ENCODE measurements around the gene DTNBP1. TPM values are rescaled to one million over a fixed set of nuclear protein-coding genes. Genes with fewer than 3 reads are reported as not detected.

DTNBP1 gene
- total and polyA plus RNA-seq, 2 of the 13 experiments (the other 11 are each of a cell fraction or from before 2014, with no cell fraction given) = 6.6 to 19.1 TPM

DNA sequence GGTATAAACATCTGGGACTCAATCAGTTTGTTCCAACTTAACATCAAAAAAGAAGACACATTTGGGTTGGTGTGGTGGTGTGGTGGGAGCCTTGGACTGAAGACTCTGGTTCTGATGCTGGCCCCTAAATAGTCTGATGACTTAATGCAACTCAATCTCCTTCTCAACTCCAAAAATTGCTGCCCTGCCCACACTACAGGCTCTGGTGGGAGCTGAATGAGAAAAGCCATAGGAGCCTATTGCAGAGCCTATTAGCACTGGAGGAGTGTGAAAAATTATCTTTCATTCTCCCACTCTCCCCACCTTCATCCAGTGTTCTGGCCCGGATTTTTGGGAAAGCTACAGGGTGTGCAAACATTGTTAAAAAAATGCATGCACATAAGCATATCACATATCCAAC, 56.5 kb downstream of the DTNBP1 start:
- DNase-seq (ENCODE audit: low spot score) = no peak
- Histone ChIP-seq H3K27ac (ENCODE audit: extremely low read length, insufficient read depth, low read length) (no peak overlapping the region), H3K4me3 (replicated peaks in 1 of 3; ENCODE audit: insufficient read depth in 1 of 3, low read depth in 2 of 3, low read length in 3 of 3) (no peak overlapping the region), H3K36me3 (replicated peaks in 1 of 2; ENCODE audit: control insufficient read depth in 1 of 2, insufficient read depth in 2 of 2, low read length in 2 of 2) (peaks cover 0 to 2% of the 10 kb centered on the region in 2 experiments; a peak in 3 of 5 replicates), H3K27me3 (ENCODE audit: control insufficient read depth in 1 of 2, insufficient read depth in 2 of 2, low read length in 2 of 2) (no peaks in the 10 kb centered on the region), H3K4me1 (ENCODE audit: insufficient read depth, low read length) (no peaks in the 10 kb centered on the region), H3K9me3 (ENCODE audit: low read length) (no peaks in the 10 kb centered on the region), H3K9ac (ENCODE audit: insufficient read depth, low read depth, low read length) (no peak overlapping the region), H3K79me2 (ENCODE audit: insufficient read depth, low read length) (no peaks in the 10 kb centered on the region), H4K20me1 (ENCODE audit: insufficient read depth, low read length) (no peaks in the 10 kb centered on the region), H2AFZ (ENCODE audit: low read length) (no peak overlapping the region), H3K4me2 (ENCODE audit: low read depth, low read length) (no peak overlapping the region)
- WGBS (ENCODE audit: low lambda C conversion rate) = 97% methylated on average over 1 of the region's 1 CpG
- BruUV-seq (replicated peaks) = no TSS peak
- in situ Hi-C loops (cut with HindIII; ENCODE audit: extremely low pct_ligation_motif_present, low pct_unique_long_range_greater_than_20kb) = loop anchor here (25.0 kb wide), 1 partner anchor 1394 kb away; no protein-coding TSS in a partner anchor
- no peak for FAIRE-seq
- POLR2A ChIA-PET = no interaction called here
- intact Hi-C loops (cut with micrococcal nuclease; ENCODE audit: unreplicated experiment) = no loop called here
- ATAC-seq = no peak
- CTCF ChIA-PET (ENCODE audit: low intra/inter-chr PET ratio, low total read pairs) = no interaction called here
- TF ChIP-seq, protein P1, sequence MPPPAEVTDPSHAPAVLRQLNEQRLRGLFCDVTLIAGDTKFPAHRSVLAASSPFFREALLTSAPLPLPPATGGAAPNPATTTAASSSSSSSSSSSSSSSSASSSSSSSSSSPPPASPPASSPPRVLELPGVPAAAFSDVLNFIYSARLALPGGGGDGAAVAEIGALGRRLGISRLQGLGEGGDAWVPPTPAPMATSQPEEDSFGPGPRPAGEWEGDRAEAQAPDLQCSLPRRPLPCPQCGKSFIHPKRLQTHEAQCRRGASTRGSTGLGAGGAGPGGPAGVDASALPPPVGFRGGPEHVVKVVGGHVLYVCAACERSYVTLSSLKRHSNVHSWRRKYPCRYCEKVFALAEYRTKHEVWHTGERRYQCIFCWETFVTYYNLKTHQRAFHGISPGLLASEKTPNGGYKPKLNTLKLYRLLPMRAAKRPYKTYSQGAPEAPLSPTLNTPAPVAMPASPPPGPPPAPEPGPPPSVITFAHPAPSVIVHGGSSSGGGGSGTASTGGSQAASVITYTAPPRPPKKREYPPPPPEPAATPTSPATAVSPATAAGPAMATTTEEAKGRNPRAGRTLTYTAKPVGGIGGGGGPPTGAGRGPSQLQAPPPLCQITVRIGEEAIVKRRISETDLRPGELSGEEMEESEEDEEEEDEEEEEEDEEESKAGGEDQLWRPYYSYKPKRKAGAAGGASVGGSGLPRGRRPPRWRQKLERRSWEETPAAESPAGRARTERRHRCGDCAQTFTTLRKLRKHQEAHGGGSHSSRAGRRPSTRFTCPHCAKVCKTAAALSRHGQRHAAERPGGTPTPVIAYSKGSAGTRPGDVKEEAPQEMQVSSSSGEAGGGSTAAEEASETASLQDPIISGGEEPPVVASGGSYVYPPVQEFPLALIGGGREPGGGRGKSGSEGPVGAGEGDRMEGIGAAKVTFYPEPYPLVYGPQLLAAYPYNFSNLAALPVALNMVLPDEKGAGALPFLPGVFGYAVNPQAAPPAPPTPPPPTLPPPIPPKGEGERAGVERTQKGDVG (CRISPR knock-in tag; IDR thresholded peaks at IDR 0.05; ENCODE audit: borderline replicate concordance) = no peak
- TF ChIP-seq ZSCAN22 (CRISPR knock-in tag; IDR thresholded peaks at IDR 0.05) (no peak), NAIF1 (CRISPR knock-in tag; IDR thresholded peaks at IDR 0.05; ENCODE audit: borderline replicate concordance) (no peak), AGO2 (optimal IDR thresholded peaks at IDR 0.05; ENCODE audit: low read depth, low read length) (no peak), GLI4 (CRISPR knock-in tag; IDR thresholded peaks at IDR 0.05; ENCODE audit: borderline replicate concordance) (no peak), HOXA7 (CRISPR knock-in tag; IDR thresholded peaks at IDR 0.05) (no peak), PCBP2 (optimal IDR thresholded peaks at IDR 0.05; ENCODE audit: low read depth, low read length, poor library complexity, severe bottlenecking) (no peak), SRSF9 (IDR thresholded peaks at IDR 0.05; ENCODE audit: borderline replicate concordance, insufficient read depth, low read depth, low read length, poor library complexity, severe bottlenecking) (no peak), GATA4 (IDR thresholded peaks at IDR 0.05; ENCODE audit: borderline replicate concordance, low read depth) (no peak), PHF5A (CRISPR knock-in tag; IDR thresholded peaks at IDR 0.05; ENCODE audit: low read depth, unreplicated experiment) (no peak), ZNF546 (CRISPR knock-in tag; conservative IDR thresholded peaks at IDR 0.05) (no peak)
- TF ChIP-seq, protein P2, sequence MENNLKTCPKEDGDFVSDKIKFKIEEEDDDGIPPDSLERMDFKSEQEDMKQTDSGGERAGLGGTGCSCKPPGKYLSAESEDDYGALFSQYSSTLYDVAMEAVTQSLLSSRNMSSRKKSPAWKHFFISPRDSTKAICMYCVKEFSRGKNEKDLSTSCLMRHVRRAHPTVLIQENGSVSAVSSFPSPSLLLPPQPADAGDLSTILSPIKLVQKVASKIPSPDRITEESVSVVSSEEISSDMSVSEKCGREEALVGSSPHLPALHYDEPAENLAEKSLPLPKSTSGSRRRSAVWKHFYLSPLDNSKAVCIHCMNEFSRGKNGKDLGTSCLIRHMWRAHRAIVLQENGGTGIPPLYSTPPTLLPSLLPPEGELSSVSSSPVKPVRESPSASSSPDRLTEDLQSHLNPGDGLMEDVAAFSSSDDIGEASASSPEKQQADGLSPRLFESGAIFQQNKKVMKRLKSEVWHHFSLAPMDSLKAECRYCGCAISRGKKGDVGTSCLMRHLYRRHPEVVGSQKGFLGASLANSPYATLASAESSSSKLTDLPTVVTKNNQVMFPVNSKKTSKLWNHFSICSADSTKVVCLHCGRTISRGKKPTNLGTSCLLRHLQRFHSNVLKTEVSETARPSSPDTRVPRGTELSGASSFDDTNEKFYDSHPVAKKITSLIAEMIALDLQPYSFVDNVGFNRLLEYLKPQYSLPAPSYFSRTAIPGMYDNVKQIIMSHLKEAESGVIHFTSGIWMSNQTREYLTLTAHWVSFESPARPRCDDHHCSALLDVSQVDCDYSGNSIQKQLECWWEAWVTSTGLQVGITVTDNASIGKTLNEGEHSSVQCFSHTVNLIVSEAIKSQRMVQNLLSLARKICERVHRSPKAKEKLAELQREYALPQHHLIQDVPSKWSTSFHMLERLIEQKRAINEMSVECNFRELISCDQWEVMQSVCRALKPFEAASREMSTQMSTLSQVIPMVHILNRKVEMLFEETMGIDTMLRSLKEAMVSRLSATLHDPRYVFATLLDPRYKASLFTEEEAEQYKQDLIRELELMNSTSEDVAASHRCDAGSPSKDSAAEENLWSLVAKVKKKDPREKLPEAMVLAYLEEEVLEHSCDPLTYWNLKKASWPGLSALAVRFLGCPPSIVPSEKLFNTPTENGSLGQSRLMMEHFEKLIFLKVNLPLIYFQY (CRISPR knock-in tag; IDR thresholded peaks at IDR 0.05; ENCODE audit: borderline replicate concordance) = no peak

Measured in HepG2 (cell line).